ENCODE data around the gene BCKDHB. TPM values are rescaled to one million over a fixed set of nuclear protein-coding genes. Genes with fewer than 3 reads are reported as not detected.
"Not testable (repeated sequence)": the region's sequence is repeated elsewhere in the genome, so short reads cannot be mapped to it uniquely, and the experiment has no call there.

BCKDHB gene
- total RNA-seq, 1 donor from 2014 or later = 16.2 TPM

- TF ChIP-seq CTCF (IDR thresholded peaks at IDR 0.05) (no peak), POLR2AphosphoS5 (IDR thresholded peaks at IDR 0.05; ENCODE audit: insufficient read depth in 1 of 2, low read depth in 1 of 2) (no peak), POLR2A (IDR thresholded peaks at IDR 0.05) (no peak)
- H3K27ac ChIP-seq = no peak overlapping the region
- intact Hi-C loops (cut with DNase I) = no loop called here
- no peak for DNase-seq (ENCODE audit: extremely low spot score in 2 of 2)
- no peaks in the 10 kb centered on the region for H3K36me3 ChIP-seq
- H3K9me3 ChIP-seq = no peaks in the 10 kb centered on the region
- H3K4me1 ChIP-seq = no peaks in the 10 kb centered on the region
- no peak overlapping the region for H3K4me3 ChIP-seq
- H3K27me3 ChIP-seq = no peaks in the 10 kb centered on the region
Measured at GRCh38 chr6:80287112-80287511, 180.6 kb downstream of the BCKDHB start.

- no peak overlapping the region for H3K27ac ChIP-seq
- H3K36me3 ChIP-seq = no peaks in the 10 kb centered on the region
- H3K9me3 ChIP-seq = no peaks in the 10 kb centered on the region
- no peak overlapping the region for H3K4me3 ChIP-seq
- H3K4me1 ChIP-seq = no peaks in the 10 kb centered on the region
- no peaks in the 10 kb centered on the region for H3K27me3 ChIP-seq
- TF ChIP-seq POLR2A (IDR thresholded peaks at IDR 0.05) (no peak), CTCF (IDR thresholded peaks at IDR 0.05) (no peak), POLR2AphosphoS5 (IDR thresholded peaks at IDR 0.05; ENCODE audit: insufficient read depth in 1 of 2, low read depth in 1 of 2) (no peak)
- intact Hi-C loops (cut with DNase I) = no loop called here
- DNase-seq (ENCODE audit: extremely low spot score in 2 of 2) = no peak
Measured at GRCh38 chr6:80287607-80288006, 181.1 kb downstream of the BCKDHB start.

- no peak for TF ChIP-seq POLR2AphosphoS5 (IDR thresholded peaks at IDR 0.05; ENCODE audit: insufficient read depth in 1 of 2, low read depth in 1 of 2)
- TF ChIP-seq POLR2A (IDR thresholded peaks at IDR 0.05) = no peak
- no peak for TF ChIP-seq CTCF (IDR thresholded peaks at IDR 0.05)
- H3K36me3 ChIP-seq = peaks cover 0 to 6% of the 10 kb centered on the region in 2 donors
- H3K4me1 ChIP-seq = no peaks in the 10 kb centered on the region
- intact Hi-C loops (cut with DNase I) = no loop called here
- no peaks in the 10 kb centered on the region for H3K27me3 ChIP-seq
- DNase-seq (ENCODE audit: extremely low spot score in 2 of 2) = no peak
- no peak overlapping the region for H3K4me3 ChIP-seq
- peaks cover 4% of the 10 kb centered on the region for H3K9me3 ChIP-seq
- no peak overlapping the region for H3K27ac ChIP-seq
Measured at GRCh38 chr6:80289727-80290126, 183.3 kb downstream of the BCKDHB start.

GRCh38 chr6:80294531-80294930 lies 188.1 kb downstream of the BCKDHB start:
- H3K4me1 ChIP-seq; H3K4me3 ChIP-seq; intact Hi-C loops (cut with DNase I); DNase-seq (ENCODE audit: extremely low spot score in 2 of 2); H3K27me3 ChIP-seq; H3K36me3 ChIP-seq; H3K27ac ChIP-seq; H3K9me3 ChIP-seq: not testable (repeated sequence)

- DNase-seq (ENCODE audit: extremely low spot score in 2 of 2) = no peak
- Histone ChIP-seq H3K4me1 (no peaks in the 10 kb centered on the region), H3K9me3 (no peaks in the 10 kb centered on the region), H3K27me3 (no peaks in the 10 kb centered on the region), H3K36me3 (no peaks in the 10 kb centered on the region), H3K4me3 (no peak overlapping the region), H3K27ac (no peak overlapping the region)
- TF ChIP-seq CTCF (IDR thresholded peaks at IDR 0.05) = no peak
- TF ChIP-seq POLR2AphosphoS5 (IDR thresholded peaks at IDR 0.05; ENCODE audit: insufficient read depth in 1 of 2, low read depth in 1 of 2) = no peak
- TF ChIP-seq POLR2A (IDR thresholded peaks at IDR 0.05) = no peak
- intact Hi-C loops (cut with DNase I) = no loop called here
Measured at GRCh38 chr6:80302716-80303115, 196.2 kb downstream of the BCKDHB start.

GRCh38 chr6:80304014-80304413 lies 197.5 kb downstream of the BCKDHB start:
- Histone ChIP-seq H3K4me1 (no peaks in the 10 kb centered on the region), H3K9me3 (no peaks in the 10 kb centered on the region), H3K4me3 (no peak overlapping the region), H3K27me3 (no peaks in the 10 kb centered on the region), H3K27ac (no peak overlapping the region), H3K36me3 (no peaks in the 10 kb centered on the region)
- intact Hi-C loops (cut with DNase I) = no loop called here
- no peak for TF ChIP-seq CTCF (IDR thresholded peaks at IDR 0.05)
- no peak for TF ChIP-seq POLR2AphosphoS5 (IDR thresholded peaks at IDR 0.05; ENCODE audit: insufficient read depth in 1 of 2, low read depth in 1 of 2)
- TF ChIP-seq POLR2A (IDR thresholded peaks at IDR 0.05) = no peak
- no peak for DNase-seq (ENCODE audit: extremely low spot score in 2 of 2)

Measured in vagina (tissue), 2 donors.